Stimulated activated naive CD4-positive, alpha-beta T cell (primary cell): ENCODE measurements around the gene UGT3A2.

ENCODE experiments used
- DNase-seq, 6 experiments: peaks; one replicate each; lab custom pipeline; 2025; lab: John Stamatoyannopoulos, UW

UGT3A2 gene

DNA sequence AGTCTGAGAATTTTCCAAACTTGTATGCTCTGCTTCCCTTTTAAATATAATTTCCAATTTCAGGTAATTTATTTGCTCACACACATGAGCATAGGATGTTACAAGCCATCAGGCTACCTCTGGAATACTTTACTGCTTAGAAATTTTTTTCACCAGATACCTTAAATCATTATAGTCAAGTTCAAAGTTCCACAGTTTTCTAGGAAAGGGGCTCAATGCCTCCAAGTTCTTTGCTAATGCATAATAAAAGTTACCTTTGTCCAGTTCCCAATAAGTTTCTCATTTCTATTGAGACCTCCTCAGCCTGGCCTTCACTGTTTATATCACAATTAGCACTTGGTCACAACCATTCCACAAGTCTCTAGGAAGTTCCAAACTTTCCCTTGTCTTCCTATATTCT, 59.3 kb downstream of the UGT3A2 start:
- no peak for DNase-seq

GRCh38 chr5:36006163-36006562, 60.5 kb downstream of the UGT3A2 start:
- no peak for DNase-seq

DNA sequence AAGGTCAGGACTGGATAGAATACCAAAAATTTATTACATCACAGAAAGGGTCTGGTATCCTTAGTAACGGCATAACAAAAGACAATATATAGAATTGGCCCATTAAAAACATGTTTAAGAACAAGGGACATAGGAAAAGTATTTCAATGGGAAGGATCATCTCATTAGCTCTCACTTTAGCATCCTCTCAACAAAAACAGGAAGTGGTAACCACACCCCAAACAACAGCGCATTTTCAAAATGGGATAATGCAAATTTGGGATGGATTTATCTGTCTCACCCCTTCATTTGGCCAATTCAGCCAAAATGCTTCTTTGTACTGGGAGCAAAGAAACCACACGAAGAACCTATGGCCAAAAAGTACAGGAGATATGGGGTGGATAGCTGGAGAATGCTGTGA, 65.7 kb downstream of the UGT3A2 start:
- DNase-seq, result no peak

DNA sequence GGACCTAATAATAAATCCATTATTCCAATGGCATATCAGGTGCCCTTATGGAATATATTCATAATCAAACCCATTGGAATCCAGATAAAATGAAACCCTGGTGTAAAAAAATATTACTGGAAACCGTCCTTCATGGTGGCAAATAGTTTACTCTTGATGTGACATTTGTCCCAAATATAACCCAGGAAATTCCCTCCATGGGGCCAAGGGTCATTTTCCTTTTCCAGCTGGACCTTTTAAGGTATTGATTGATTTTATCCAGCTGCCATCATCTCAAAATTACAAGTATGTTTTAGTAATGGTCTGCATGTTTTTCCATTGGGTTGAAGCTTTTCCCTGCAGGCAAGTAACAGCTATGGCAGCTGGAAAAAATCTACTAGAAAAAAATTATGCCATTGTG, 67.1 kb downstream of the UGT3A2 start:
- no peak for DNase-seq

DNA sequence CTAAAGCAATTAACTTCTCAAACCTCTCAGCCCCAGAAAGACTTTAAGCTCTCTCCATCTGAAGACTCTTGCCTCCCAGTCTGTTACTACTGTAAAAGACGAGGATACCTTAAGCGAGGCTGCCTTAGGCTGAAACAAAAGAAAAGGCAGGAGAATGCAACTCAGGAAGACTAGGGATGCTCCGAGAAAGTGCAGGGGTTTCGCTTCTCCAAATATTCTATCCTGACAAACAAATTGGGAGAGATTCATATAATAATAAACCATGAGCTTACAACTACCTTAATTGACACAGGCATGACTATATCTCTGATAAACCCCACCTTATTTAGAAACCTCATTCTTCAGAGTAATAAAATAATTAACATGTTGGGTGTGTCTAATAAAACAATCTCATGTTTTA, 70.6 kb downstream of the UGT3A2 start:
- DNase-seq, result no peak

- no peak for DNase-seq
Measured at GRCh38 chr5:35990941-35991611, 75.6 kb downstream of the UGT3A2 start, which contains the start of gene UGT3A1. UGT3A1 (minus strand) TSS chr5:35991390; CDS start chr5:35991240, 150 bp downstream.

- DNase-seq, result no peak
Measured at GRCh38 chr5:35990520-35990919, 76.2 kb downstream of the UGT3A2 start.

DNA sequence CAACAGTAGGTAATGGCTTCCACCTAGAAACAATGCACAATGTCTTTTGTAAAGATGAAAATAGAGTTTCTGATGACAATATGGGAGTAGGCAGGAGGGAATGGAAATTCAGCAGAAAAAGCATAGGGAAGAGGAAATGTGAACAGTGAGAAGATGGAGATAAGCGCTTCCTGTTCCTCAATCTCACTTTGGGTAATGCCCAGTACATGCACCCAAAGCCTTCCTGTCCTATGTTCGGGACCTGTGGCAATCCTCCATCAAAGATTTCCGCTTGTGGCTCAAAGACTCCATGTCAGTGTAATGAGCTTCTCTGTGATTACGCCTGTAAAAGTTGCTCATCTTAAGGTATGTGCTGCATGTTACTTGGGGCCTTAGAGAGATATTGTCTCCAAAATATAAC, 78.2 kb downstream of the UGT3A2 start:
- DNase-seq, result no peak

DNA sequence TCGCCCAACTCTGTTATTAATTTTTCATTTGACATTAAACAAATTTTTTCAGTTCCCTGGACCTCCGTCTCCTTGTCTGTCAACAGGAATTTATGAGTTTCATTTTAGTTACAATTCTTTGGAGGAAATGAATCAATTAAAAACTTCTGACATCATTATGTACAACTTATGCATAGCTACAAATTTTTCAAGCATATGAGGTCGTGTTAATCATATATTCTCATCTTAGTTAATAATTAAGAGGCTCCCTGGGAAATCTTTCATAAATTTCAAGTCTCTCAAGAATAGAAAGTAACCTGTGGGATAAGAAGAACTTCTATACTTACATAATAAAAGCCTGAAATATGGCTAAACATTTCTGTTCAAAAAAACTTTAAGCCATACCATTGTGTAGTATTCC, 78.9 kb downstream of the UGT3A2 start:
- no peak for DNase-seq
